Nephron progenitor cell (in vitro differentiated cells): ENCODE measurements around the gene RNF126.

Experiments used
- DNase-seq: peaks from one replicate; pipeline ENCODE4 v3.0.0; 2021
- H3K27ac Mint-ChIP-seq: 2 replicates; pipeline ENCODE4 v1.8.0; 2021; ENCODE audit warnings: mild to moderate bottlenecking, moderate library complexity, mixed read lengths
- H3K27me3 Mint-ChIP-seq: 2 replicates; pipeline ENCODE4 v1.8.0; 2021; ENCODE audit warnings: mild to moderate bottlenecking, low read depth, mixed read lengths; ENCODE audit not compliant: poor library complexity
- H3K36me3 Mint-ChIP-seq: 2 replicates; pipeline ENCODE4 v1.8.0; 2021; ENCODE audit warnings: low read depth, mixed read lengths
- H3K4me1 Mint-ChIP-seq: 2 replicates; pipeline ENCODE4 v1.8.0; 2021; ENCODE audit warnings: mixed read lengths
- H3K4me3 Mint-ChIP-seq: 2 replicates; pipeline ENCODE4 v1.8.0; 2021; ENCODE audit warnings: mild to moderate bottlenecking, moderate library complexity, mixed read lengths
- H3K9me3 Mint-ChIP-seq: 2 replicates; pipeline ENCODE4 v1.8.0; 2021; ENCODE audit warnings: mild to moderate bottlenecking, moderate library complexity, mixed read lengths
- TF ChIP-seq, protein P1 (sequence below): fragments of 200-600 bp; sonication (generic); IDR thresholded peaks from 2 replicates; pipeline ENCODE4 v1.5.0; 2021; ENCODE audit warnings: antibody characterized with exemption

RNF126 gene

DNA sequence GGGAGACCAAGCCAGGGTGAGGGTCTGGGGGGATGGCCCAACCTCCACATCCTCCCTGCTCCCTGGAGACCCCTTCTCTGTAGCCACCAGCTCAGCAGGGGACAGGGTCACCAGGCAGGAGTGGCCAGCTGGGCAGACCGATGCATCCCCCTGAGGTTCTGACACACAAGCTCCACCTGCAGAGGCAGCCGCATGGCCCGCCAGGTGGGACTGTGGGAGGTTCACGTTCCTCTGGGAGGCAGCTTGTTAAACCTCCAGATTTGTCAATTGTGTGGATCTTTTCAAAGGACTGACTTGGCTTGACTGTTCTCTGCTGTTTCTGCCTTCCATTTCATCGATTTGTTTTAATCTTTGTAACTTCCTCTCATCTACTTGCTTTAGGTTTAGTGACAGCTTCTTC lies 37.8 kb downstream of the RNF126 start:
- Mint-ChIP-seq H3K36me3 (peaks cover 41% of the 10 kb centered on the region), H3K4me3 (no peak overlapping the region), H3K9me3 (no peaks in the 10 kb centered on the region), H3K4me1 (peaks cover 16% of the 10 kb centered on the region), H3K27me3 (no peaks in the 10 kb centered on the region), H3K27ac (no peak overlapping the region)
- DNase-seq = no peak
- TF ChIP-seq, protein P1, sequence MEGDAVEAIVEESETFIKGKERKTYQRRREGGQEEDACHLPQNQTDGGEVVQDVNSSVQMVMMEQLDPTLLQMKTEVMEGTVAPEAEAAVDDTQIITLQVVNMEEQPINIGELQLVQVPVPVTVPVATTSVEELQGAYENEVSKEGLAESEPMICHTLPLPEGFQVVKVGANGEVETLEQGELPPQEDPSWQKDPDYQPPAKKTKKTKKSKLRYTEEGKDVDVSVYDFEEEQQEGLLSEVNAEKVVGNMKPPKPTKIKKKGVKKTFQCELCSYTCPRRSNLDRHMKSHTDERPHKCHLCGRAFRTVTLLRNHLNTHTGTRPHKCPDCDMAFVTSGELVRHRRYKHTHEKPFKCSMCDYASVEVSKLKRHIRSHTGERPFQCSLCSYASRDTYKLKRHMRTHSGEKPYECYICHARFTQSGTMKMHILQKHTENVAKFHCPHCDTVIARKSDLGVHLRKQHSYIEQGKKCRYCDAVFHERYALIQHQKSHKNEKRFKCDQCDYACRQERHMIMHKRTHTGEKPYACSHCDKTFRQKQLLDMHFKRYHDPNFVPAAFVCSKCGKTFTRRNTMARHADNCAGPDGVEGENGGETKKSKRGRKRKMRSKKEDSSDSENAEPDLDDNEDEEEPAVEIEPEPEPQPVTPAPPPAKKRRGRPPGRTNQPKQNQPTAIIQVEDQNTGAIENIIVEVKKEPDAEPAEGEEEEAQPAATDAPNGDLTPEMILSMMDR = no peak

DNA sequence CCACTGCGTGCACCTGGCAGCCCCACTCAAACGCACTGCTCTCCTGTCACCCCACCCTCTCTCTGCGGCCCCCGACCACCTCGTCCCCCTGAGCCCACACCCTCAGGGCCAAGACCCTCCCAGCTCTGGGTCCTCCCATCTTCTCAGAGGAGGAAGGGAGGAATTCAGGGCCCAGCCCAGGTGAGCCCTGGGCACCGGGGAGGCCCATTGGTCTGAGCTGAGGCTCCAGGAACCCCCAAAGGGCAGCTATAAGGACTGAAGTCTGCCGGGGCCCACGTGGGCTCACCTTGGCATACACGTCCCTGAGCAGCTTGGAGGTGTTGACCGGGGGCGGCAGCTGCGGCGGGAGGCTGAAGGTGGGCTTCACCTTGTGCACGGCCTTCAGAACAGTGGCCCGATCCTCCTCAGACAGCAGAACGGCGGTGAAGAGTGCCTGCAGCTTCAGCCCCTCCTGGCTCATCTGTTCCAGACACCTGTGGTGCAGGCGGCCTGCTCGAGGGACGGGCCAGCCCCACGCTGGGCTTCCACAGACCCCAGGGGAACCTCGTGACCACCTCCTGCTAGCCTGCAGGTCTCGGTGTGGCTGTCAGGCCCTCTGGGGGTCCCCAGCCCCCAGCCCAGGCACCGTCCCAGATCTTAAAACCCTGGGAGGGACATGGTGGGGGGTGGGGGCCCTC lies 38.4 kb downstream of the RNF126 start:
- peaks cover 12% of the 10 kb centered on the region for H3K4me1 Mint-ChIP-seq
- no peak for DNase-seq
- TF ChIP-seq, protein P1 = no peak
- H3K36me3 Mint-ChIP-seq = peaks cover 43% of the 10 kb centered on the region
- H3K9me3 Mint-ChIP-seq = no peaks in the 10 kb centered on the region
- no peak overlapping the region for H3K27ac Mint-ChIP-seq
- H3K27me3 Mint-ChIP-seq = no peaks in the 10 kb centered on the region
- no peak overlapping the region for H3K4me3 Mint-ChIP-seq

DNA sequence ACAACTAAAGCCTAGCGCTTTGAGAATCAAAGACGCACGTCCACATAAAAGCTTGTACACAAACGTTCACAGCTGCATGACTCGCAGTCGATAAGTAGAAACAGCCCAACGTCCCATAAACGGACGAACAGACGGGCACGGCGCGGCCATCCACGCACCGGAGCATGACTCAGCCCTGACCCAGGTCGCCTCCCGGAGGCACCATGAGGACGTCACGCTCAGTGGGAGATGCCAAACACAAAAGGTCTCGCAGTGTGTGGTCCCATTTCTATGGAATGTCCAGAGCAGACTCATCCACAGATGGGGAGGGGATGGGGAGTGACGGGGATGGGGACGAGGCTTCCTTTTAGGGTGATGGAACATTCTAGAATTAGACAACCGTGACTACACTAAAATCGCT lies 39.0 kb downstream of the RNF126 start:
- peaks cover 8% of the 10 kb centered on the region for H3K4me1 Mint-ChIP-seq
- peaks cover 40% of the 10 kb centered on the region for H3K36me3 Mint-ChIP-seq
- TF ChIP-seq, protein P1 = no peak
- peak overlapping the region; percentile 89 for H3K27ac Mint-ChIP-seq
- no peaks in the 10 kb centered on the region for H3K27me3 Mint-ChIP-seq
- DNase-seq = no peak
- no peaks in the 10 kb centered on the region for H3K9me3 Mint-ChIP-seq
- no peak overlapping the region for H3K4me3 Mint-ChIP-seq

DNA sequence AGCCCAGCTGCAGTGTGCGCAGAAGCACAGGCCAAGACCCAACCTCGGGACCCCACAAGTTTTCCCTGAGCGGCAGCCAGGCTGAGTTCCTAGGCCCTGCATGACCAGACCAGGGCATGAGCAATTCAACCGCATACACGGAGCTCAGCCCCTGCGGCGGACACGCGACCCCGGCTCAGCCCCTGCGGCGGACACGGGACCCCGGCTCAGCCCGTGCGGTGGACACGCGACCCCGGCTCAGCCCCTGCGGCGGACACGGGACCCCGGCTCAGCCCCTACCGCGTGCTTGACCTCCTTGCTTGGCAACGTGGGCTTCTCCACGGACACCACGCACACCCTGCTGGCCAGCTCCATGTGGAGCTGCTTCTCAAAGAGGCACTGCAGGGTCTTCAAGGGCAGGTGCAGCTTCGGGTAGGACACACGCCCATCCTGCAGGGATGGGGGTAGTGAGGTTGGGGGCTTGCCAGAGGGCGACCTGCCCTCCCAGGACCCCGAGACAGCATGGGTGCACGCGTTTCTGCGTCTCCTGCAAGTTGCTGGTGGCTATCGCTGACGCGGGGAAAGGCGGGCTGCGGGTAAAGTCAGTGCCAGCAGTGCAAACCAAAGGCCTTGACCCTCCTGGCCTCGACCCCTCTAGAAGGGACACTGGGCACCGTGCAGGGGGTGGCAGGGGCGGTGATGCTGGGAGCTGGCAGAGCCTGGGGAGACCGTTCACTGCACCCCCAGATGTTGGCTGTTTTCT lies 39.7 kb downstream of the RNF126 start:
- DNase-seq = no peak
- Mint-ChIP-seq H3K27ac (no peak overlapping the region), H3K9me3 (no peaks in the 10 kb centered on the region), H3K36me3 (peaks cover 38% of the 10 kb centered on the region), H3K4me3 (no peak overlapping the region), H3K4me1 (peaks cover 2% of the 10 kb centered on the region), H3K27me3 (no peaks in the 10 kb centered on the region)
- TF ChIP-seq, protein P1 = no peak

DNA sequence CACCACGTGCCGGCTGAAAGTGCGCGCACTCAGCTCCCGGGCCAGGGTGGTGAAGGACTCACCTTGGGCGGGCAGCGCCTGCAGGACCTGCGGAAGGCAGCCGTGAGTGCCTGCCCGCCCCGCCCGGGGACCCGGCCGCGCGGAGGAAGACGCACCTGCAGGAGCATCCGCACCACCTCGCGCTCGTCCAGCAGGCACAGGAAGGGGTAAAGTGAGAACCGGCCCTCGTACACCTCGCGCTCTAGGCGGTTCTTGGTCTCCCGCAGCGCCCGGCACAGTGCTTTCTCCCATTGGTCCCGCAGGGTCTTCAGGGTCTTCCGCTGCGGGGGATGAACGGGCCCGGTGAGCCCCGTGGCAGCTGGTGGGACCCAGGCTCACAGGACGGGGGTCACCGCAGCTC lies 40.3 kb downstream of the RNF126 start:
- no peaks in the 10 kb centered on the region for H3K9me3 Mint-ChIP-seq
- H3K27me3 Mint-ChIP-seq = no peaks in the 10 kb centered on the region
- no peak for DNase-seq
- H3K4me1 Mint-ChIP-seq = no peaks in the 10 kb centered on the region
- TF ChIP-seq, protein P1 = no peak
- H3K4me3 Mint-ChIP-seq = no peak overlapping the region
- H3K27ac Mint-ChIP-seq = no peak overlapping the region
- H3K36me3 Mint-ChIP-seq = peaks cover 35% of the 10 kb centered on the region
